Measurements from ENCODE around the gene FYB1.
"Not testable (repeated sequence)": the region's sequence is repeated elsewhere in the genome, so short reads cannot be mapped to it uniquely, and the experiment has no call there.

Gene FYB1

GRCh38 chr5:39226558-39226957 lies 7.2 kb upstream of the FYB1 start:
- no peak for DNase-seq

DNA sequence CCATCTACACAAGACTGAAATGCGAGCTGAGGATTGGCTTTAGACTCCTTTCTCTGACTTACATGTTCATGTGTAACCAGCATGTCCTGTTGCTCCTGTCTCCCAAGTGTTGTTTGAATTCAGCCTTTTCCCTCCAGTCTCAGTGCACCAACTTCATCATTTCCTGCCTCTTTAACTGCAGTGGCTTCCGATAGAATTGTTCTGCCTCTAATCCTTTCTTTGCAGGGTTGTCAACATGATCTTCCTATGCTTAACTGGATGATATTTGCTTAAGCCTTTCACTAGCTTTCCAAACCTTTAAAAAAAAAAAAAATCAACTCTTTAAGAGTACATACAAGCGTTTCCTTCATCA lies 6.7 kb upstream of the FYB1 start:
- DNase-seq: no peak

DNA sequence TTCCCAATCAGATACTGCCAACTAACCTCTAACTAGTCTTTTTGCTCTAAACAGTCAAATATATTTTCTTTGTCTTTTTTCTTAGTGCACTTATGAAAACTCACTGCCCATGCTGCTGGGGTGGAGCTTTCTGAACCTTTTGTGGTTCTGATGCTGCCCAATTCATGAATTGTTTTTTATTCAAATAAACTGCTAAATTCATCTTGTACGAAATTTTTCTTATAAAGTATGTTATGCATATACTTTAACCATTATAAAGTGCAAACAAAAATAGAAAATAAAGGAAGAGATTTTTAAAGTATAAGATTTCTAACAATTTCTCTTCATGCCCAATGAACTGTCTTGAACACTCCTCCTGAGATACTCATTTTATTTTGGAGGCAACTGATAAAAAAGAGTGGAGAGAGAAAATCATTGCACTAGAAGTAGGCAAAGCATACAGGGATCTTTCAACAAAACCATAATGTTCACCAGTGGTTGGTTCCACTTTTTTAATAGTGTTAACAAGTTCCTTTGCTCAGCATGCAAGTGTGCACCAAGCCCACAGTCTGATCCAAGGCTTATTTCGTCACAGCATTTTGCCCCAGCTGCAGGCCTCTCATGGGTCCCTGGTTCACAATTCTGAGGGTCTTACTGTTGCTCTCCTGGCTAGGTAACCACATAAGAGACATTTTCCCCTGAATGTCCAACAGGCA lies 6.2 kb upstream of the FYB1 start:
- no peak for DNase-seq

DNA sequence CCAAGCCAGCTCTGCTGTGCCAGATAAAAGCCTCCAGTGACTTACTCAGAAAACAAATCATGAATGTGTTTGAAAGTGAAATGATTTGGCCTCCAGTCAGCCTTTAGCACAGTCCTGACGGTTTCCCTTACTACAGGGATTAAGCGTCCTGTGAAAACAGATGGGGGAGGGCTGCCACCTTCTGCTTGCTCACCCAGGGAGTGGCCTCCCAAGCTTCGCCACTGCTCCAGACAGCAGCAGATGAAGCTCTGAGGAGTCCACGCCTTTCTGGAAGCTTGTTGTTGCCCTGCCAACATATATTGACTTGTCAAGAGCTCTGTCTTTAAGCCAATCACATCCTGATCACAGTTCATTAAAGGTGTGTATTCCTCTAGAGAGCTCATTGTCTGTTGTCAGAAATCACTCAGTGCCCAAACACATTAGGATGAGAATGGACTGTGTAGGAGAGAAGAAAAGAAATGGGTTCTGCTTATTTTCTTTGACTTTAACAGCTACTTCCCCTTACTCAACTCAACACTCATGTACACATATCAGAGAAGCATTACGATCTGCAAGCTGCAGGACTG lies 4.9 kb upstream of the FYB1 start:
- no peak for DNase-seq

GRCh38 chr5:39223565-39224156 lies 4.3 kb upstream of the FYB1 start:
- no peak for DNase-seq

DNA sequence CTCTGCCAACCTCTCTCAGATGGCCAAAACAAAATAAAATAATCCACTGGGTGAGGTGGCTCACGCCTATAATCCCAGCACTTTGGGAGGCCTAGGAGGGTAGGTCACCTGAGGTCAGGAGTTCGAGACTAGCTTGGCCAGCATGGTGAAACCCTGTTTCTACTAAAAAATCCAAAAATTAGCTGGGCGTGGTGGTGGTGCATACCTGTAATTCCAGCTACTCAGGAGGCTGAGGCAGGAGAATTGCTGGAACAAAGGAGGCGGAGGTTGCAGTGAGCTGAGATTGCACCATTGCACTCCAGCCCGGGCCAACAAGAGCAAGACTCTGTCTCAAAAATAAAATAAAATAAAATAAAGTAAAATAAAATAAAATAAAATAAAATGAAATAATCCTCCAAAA lies 2.3 kb upstream of the FYB1 start:
- not testable (repeated sequence) for DNase-seq

- DNase-seq: no peak
These were observed 1.1 kb upstream of the FYB1 start for GRCh38 chr5:39220280-39221030.

DNA sequence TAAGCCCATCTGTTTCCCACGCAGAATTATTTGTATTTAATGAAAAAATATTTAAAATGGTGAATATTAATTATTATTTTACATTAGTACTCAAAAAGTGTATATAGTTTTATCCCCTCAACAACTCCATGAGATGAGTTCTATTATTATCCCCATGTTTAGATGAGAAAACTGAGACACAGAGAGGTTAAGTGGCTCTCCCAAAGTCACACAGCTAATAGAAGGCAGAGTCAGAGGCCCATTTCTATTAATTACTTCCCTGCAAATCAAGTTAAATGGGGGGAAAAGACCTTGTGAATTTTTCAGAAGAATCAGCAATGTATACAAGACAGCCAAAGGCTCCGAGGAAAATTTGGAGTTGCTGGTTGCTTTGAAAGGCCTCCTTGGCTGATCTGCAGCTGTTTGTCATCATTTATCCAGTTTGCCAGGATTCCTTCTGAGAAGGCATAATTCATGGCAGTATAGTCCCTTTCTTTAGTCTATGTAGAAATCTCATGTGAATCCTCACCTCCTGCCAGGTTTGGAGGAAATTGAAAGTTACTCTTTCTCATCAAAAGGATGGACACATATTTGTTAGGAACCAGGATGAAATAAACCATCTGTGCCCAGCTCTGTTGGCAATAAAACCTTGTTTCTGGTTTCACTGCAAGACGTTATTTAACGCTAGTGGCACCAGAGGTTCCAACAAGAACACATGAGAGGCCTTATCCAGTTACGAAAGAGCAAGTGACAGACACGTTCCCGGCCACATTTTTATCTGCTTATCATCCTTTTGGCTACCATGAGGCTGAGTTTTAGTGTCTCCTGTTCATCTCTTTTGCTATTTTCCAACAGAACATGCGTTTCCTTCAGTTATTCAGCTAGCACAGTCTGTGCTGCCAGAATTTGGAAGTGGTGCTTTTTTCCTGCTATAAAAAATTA lies 621 bp downstream of the FYB1 start:
- DNase-seq: no peak

- DNase-seq: peak; percentile 71
These were observed 1.7 kb downstream of the FYB1 start for GRCh38 chr5:39217365-39218281.

GRCh38 chr5:39216631-39217030 lies 2.7 kb downstream of the FYB1 start:
- no peak for DNase-seq

DNA sequence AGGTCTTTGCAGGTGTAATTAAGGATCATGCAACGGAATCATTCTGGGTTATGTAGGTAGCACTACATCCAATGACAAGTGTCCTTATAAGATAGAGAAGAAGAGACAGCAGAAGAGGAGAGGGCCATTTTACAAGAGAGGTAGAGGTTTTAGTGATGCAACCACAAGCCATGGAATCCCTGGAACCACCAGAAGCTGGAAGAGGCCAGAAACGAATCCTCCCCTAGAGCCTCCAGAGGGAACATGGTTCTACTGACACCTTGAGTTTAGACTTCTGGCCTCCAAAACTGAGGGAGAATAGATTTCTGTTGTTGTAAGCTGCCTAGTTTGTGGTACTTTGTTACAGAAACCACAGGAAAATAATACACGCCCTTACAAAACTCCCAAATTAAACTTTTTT lies 3.5 kb downstream of the FYB1 start:
- DNase-seq: no peak

- DNase-seq: peak; percentile 62
These were observed 4.3 kb downstream of the FYB1 start for GRCh38 chr5:39214912-39215709.

DNA sequence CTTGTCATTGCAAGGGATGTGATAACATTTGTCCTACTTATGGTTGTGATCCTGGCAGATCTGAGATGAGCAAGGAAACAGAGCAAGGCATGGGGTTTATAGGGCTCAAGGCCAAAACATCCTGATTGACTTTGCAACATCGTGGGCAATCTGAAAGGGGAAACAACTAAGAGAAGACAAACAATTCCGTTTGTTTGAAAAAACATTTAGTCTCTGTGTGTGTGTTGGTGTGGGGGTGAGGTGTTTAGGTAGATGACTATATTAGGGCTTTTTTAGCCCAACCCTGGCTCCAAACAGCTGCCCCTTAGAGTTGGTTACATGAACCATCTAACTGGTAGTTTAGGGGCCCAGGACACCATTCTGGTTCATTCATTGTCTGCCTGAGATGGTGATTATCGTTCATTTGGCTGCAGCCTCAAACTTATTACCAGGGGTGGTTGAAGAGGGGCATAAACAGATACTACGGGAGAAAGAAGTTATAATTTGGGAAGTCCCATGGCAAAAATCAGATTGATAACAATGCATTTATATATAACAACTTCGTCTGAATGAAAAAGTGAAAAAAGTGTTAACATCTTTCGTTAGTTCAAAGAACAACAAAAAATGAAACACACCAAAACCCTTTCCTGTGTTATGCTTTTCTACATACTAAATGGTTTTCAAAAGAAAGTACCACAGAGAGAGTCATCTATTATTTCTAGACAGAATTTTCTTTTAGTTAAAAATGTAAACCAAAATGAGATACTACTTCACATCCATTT lies 5.7 kb downstream of the FYB1 start:
- DNase-seq: no peak

DNA sequence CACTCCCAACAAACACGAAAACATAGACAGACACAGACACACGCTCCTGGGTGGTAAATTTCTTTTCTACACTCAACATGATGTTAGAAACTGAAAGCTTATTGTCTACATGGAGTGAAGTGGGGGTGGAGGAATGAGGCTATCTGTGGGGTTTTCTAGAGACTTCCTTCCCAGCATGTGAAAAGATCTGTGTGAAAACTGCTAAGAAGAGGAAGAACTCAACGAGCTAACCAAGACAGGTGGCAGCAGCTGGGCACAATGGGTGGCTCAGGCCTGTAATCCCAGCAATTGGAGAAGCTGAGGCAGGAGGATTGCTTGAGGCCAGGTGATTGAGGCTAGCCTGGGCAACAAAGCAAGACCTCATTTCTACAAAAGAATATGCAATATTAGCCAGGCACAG lies 7.6 kb downstream of the FYB1 start:
- DNase-seq: no peak

DNA sequence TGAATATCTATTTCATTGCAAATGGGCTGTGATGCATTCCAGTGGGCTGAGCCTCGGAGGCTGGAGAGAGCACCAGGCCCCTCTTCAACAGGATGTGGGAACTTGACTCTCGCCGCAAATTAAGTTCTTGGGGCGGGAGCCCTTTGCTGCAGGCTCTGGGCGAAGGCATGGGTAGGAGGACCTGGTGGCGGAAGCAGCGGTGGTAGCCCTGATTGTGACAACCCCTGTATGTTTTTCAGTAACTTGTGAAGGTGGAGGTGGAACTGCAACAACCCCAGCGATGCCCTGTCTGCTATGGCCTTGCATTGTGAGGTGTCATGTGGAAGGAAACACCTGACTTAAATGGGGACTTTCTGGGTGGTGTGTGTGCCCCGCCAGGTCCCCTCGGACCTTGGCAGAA lies 9.4 kb downstream of the FYB1 start:
- DNase-seq: peak; percentile 69

DNA sequence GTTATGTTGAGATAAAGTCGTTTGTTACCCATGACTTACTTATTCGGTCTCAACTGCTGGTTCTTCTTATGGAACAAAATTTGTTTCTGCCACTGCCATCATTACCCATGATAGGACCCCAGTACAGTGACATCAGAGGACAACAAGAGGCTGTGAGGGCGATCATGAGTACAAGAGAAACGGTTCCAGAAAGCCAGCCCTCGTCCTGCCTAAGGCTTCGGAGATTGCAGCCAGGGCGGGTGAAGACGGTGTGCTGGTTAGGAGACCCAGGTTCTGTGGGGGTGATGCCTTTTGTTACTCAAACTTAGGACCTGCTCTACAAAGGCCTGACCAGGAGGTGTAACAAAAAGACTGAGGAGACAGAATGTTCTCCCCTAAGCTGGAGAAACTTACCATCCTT lies 10.9 kb downstream of the FYB1 start:
- DNase-seq: no peak

DNA sequence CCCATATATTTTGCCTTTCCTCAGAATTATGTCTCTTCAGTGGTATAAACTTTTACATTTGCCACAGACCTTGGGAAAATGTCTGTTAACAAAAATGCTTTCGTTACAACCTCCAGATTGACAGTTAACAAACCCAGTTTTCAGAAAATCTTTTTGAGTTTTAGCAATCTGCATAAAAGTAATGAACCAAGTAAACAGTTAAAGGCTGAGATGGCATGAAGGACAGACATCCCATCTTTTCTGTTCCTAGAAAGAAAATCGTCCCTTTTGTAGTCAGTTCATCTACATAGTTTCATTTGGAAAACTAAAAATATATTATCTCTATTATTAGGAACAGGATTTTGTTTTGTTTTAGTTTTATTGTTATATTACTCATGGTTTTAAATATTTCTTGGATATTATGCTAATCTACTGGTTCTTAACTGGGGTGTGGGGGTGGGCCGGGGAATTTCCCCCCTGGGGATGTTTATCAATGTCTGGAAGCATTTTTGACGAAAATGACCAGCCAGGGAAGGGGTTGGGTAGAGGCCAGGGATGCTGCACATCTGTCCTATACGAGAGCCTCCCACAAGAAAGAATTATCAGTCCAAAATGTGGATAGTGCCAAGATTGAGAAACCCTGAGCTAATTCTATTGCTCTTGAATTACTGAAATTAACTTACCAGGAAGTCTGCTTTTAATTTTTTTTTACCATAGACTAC lies 11.9 kb downstream of the FYB1 start:
- DNase-seq: no peak

DNA sequence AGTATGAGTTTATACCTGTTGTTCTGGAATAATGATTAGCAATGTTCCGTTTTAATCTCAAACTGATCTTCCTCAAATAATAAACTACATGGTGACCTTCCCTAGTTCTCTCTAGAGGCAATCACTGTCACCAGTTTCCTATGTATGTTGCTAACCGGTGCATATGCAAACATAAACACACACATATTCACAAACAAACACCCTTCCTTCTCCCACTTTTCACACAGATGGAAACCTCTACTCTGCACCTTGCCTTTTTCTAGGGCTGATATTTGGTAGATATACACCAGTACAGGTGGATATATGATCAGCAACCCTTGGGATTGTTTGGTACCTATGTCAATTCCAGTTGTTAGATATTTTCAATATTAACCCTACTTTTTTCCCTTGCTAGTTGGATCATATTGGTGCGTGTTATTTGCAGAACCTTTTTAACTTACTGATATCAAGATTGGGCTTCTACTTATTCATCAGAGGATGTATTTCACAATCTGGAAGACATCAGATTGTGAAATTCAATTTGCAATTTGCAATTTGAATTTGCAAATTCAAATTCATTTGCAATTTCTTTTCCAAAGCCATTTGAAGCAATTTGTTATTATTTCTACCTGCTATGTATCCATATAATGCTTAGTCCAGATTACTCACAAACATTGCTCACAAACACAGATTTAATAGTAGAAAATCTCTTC lies 12.6 kb downstream of the FYB1 start:
- DNase-seq: no peak

DNA sequence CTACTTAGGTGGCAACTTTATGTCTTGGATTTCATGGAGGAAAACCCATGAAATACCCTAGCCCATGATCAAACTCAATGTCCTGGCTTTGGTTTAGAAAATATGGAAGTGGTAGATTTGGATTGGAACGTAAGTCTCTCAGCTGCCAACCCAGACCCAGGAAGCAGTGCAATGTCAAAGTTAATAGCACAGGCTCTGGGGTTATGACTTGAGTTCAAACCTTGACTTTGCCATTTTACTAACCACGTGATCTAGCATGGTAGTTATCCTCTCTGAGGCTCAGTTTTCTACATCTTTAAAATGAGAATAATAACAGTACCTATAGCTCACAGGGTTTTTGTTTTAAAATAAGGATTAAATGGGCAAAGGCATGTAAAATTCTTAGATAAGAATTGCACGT lies 13.8 kb downstream of the FYB1 start:
- no peak for DNase-seq
